ENCODE data around the gene ZNF74.
"Not testable (repeated sequence)": the region's sequence is repeated elsewhere in the genome, so short reads cannot be mapped to it uniquely, and the experiment has no call there.

The ZNF74 gene

GRCh38 chr22:20393705-20394476 lies at the start of gene ZNF74:
Gene ZNF74, plus strand, starts transcription at chr22:20394151. Its CDS starts 478 bp downstream, at chr22:20394629.
- DNase-seq (ENCODE audit: low spot score): no peak
- peak; percentile 92 for ATAC-seq (ENCODE audit: low read depth)
- Histone ChIP-seq H3K36me3 (ENCODE audit: low read depth) (no peaks in the 10 kb centered on the region), H3K4me3 (ENCODE audit: severe bottlenecking) (peak within 1 kb of the TSS; percentile 79), H3K4me1 (ENCODE audit: insufficient read depth, poor library complexity, severe bottlenecking) (no peaks in the 10 kb centered on the region), H3K27ac (ENCODE audit: poor library complexity, severe bottlenecking) (no peak within 1 kb of the TSS), H3K9me3 (ENCODE audit: severe bottlenecking) (no peaks in the 10 kb centered on the region), H3K27me3 (ENCODE audit: insufficient read depth, poor library complexity, severe bottlenecking) (no peaks in the 10 kb centered on the region)
- no peak for TF ChIP-seq CTCF (IDR thresholded peaks at IDR 0.05; ENCODE audit: poor library complexity, severe bottlenecking)

- not testable (repeated sequence) for H3K27me3 ChIP-seq (ENCODE audit: insufficient read depth, poor library complexity, severe bottlenecking); ATAC-seq (ENCODE audit: low read depth); DNase-seq (ENCODE audit: low spot score); H3K9me3 ChIP-seq (ENCODE audit: severe bottlenecking); H3K27ac ChIP-seq (ENCODE audit: poor library complexity, severe bottlenecking); H3K4me3 ChIP-seq (ENCODE audit: severe bottlenecking); H3K36me3 ChIP-seq (ENCODE audit: low read depth); H3K4me1 ChIP-seq (ENCODE audit: insufficient read depth, poor library complexity, severe bottlenecking)
Observed at GRCh38 chr22:20346553-20346952, 47.4 kb upstream of the ZNF74 start.

- not testable (repeated sequence) for H3K27me3 ChIP-seq (ENCODE audit: insufficient read depth, poor library complexity, severe bottlenecking); H3K9me3 ChIP-seq (ENCODE audit: severe bottlenecking); H3K36me3 ChIP-seq (ENCODE audit: low read depth); ATAC-seq (ENCODE audit: low read depth); H3K4me1 ChIP-seq (ENCODE audit: insufficient read depth, poor library complexity, severe bottlenecking); DNase-seq (ENCODE audit: low spot score); H3K4me3 ChIP-seq (ENCODE audit: severe bottlenecking); H3K27ac ChIP-seq (ENCODE audit: poor library complexity, severe bottlenecking)
Observed at GRCh38 chr22:20352536-20352935, 41.4 kb upstream of the ZNF74 start.

GRCh38 chr22:20354238-20354975 lies 39.5 kb upstream of the ZNF74 start:
- ATAC-seq (ENCODE audit: low read depth) (no peak), DNase-seq (ENCODE audit: low spot score) (no peak)

GRCh38 chr22:20355939-20356636 lies 37.9 kb upstream of the ZNF74 start:
- not testable (repeated sequence) for ATAC-seq (ENCODE audit: low read depth); H3K36me3 ChIP-seq (ENCODE audit: low read depth); H3K9me3 ChIP-seq (ENCODE audit: severe bottlenecking); H3K27ac ChIP-seq (ENCODE audit: poor library complexity, severe bottlenecking); H3K27me3 ChIP-seq (ENCODE audit: insufficient read depth, poor library complexity, severe bottlenecking); H3K4me1 ChIP-seq (ENCODE audit: insufficient read depth, poor library complexity, severe bottlenecking); H3K4me3 ChIP-seq (ENCODE audit: severe bottlenecking); DNase-seq (ENCODE audit: low spot score)

More at GRCh38 chr22:20354238-20354975, 39.5 kb upstream of the ZNF74 start:
- Histone ChIP-seq H3K9me3 (ENCODE audit: severe bottlenecking) (no peaks in the 10 kb centered on the region), H3K4me3 (ENCODE audit: severe bottlenecking) (no peak overlapping the region), H3K4me1 (ENCODE audit: insufficient read depth, poor library complexity, severe bottlenecking) (no peaks in the 10 kb centered on the region), H3K36me3 (ENCODE audit: low read depth) (no peaks in the 10 kb centered on the region), H3K27ac (ENCODE audit: poor library complexity, severe bottlenecking) (no peak overlapping the region), H3K27me3 (ENCODE audit: insufficient read depth, poor library complexity, severe bottlenecking) (no peaks in the 10 kb centered on the region)
- no peak for TF ChIP-seq CTCF (IDR thresholded peaks at IDR 0.05; ENCODE audit: poor library complexity, severe bottlenecking)

GRCh38 chr22:20356906-20357305 lies 37.0 kb upstream of the ZNF74 start:
- H3K27ac ChIP-seq (ENCODE audit: poor library complexity, severe bottlenecking); H3K36me3 ChIP-seq (ENCODE audit: low read depth); H3K4me1 ChIP-seq (ENCODE audit: insufficient read depth, poor library complexity, severe bottlenecking); ATAC-seq (ENCODE audit: low read depth); H3K27me3 ChIP-seq (ENCODE audit: insufficient read depth, poor library complexity, severe bottlenecking); DNase-seq (ENCODE audit: low spot score); H3K9me3 ChIP-seq (ENCODE audit: severe bottlenecking); H3K4me3 ChIP-seq (ENCODE audit: severe bottlenecking): not testable (repeated sequence)

GRCh38 chr22:20357967-20358366 lies 36.0 kb upstream of the ZNF74 start:
- H3K27ac ChIP-seq (ENCODE audit: poor library complexity, severe bottlenecking); H3K9me3 ChIP-seq (ENCODE audit: severe bottlenecking); H3K36me3 ChIP-seq (ENCODE audit: low read depth); H3K27me3 ChIP-seq (ENCODE audit: insufficient read depth, poor library complexity, severe bottlenecking); H3K4me1 ChIP-seq (ENCODE audit: insufficient read depth, poor library complexity, severe bottlenecking); ATAC-seq (ENCODE audit: low read depth); H3K4me3 ChIP-seq (ENCODE audit: severe bottlenecking); DNase-seq (ENCODE audit: low spot score): not testable (repeated sequence)

GRCh38 chr22:20358503-20359239 lies 35.3 kb upstream of the ZNF74 start:
- H3K9me3 ChIP-seq (ENCODE audit: severe bottlenecking); H3K4me3 ChIP-seq (ENCODE audit: severe bottlenecking); H3K4me1 ChIP-seq (ENCODE audit: insufficient read depth, poor library complexity, severe bottlenecking); DNase-seq (ENCODE audit: low spot score); H3K27me3 ChIP-seq (ENCODE audit: insufficient read depth, poor library complexity, severe bottlenecking); H3K27ac ChIP-seq (ENCODE audit: poor library complexity, severe bottlenecking); H3K36me3 ChIP-seq (ENCODE audit: low read depth); ATAC-seq (ENCODE audit: low read depth): not testable (repeated sequence)

- not testable (repeated sequence) for ATAC-seq (ENCODE audit: low read depth); H3K36me3 ChIP-seq (ENCODE audit: low read depth); H3K4me3 ChIP-seq (ENCODE audit: severe bottlenecking); DNase-seq (ENCODE audit: low spot score); H3K4me1 ChIP-seq (ENCODE audit: insufficient read depth, poor library complexity, severe bottlenecking); H3K27me3 ChIP-seq (ENCODE audit: insufficient read depth, poor library complexity, severe bottlenecking); H3K27ac ChIP-seq (ENCODE audit: poor library complexity, severe bottlenecking); H3K9me3 ChIP-seq (ENCODE audit: severe bottlenecking)
Observed at GRCh38 chr22:20360261-20360660, 33.7 kb upstream of the ZNF74 start.

All from RWPE2 (cell line).